Heart left ventricle (tissue), 16 donors: ENCODE data around the gene MRPS23. TPM values are rescaled to one million over a fixed set of nuclear protein-coding genes. Genes with fewer than 3 reads are reported as not detected.
A peak's percentile ranks its signal among the peaks of the same experiment; 100 is the strongest.
"Not testable (repeated sequence)": the region's sequence is repeated elsewhere in the genome, so short reads cannot be mapped to it uniquely, and the experiment has no call there.

Experiments
- ATAC-seq, 4 donors: fragments of 200-7000 bp; cut with Tn5 transposase; one replicate each; pipeline ENCODE4 v1.9.1; 2020 to 2022; ENCODE audit warnings: moderate library complexity in 4 of 4, mild to moderate bottlenecking in 3 of 4, moderate number of reproducible peaks in 1 of 4
- DNase-seq, 5 donors: peaks; one replicate each; pipeline ENCODE4 v3.0.0-alpha.2; 2020
- H3K27ac ChIP-seq, 12 donors: fragments of 200-600 bp; sonication (generic) in 4 of 12; one replicate each; pipeline versions ENCODE4 v1.5.0 to v1.8.0; 2016 to 2022; ENCODE audit warnings: mild to moderate bottlenecking in 2 of 12
- H3K27me3 ChIP-seq, 9 donors: fragments of 200-600 bp; sonication (generic) in 2 of 9; one replicate each; pipeline versions ENCODE4 v1.5.1 to v1.8.0; 2016 to 2022; ENCODE audit warnings: mild to moderate bottlenecking in 3 of 9
- H3K36me3 ChIP-seq, 9 donors: fragments of 200-600 bp; sonication (generic) in 2 of 9; one replicate each; pipeline versions ENCODE4 v1.5.0 to v1.8.0; 2018 to 2022; ENCODE audit warnings: mild to moderate bottlenecking in 2 of 9
- H3K4me1 ChIP-seq, 12 donors: fragments of 200-600 bp; sonication (generic) in 4 of 12; one replicate each; pipeline versions ENCODE4 v1.5.0 to v1.8.0; 2016 to 2022; ENCODE audit warnings: mild to moderate bottlenecking in 3 of 12
- H3K4me3 ChIP-seq, 12 donors: fragments of 200-600 bp; sonication (generic) in 4 of 12; one replicate each; pipeline versions ENCODE4 v1.5.0 to v1.8.0; 2017 to 2022; ENCODE audit warnings: mild to moderate bottlenecking in 9 of 12, moderate library complexity in 4 of 12
- H3K9me3 ChIP-seq, 12 donors: fragments of 200-600 bp; sonication (generic) in 4 of 12; one replicate each; pipeline versions ENCODE4 v1.5.0 to v1.8.0; 2016 to 2022; ENCODE audit warnings: mild to moderate bottlenecking in 1 of 12
- CTCF ChIP-seq, 12 donors: fragments of 200-600 bp; sonication (generic) in 4 of 12; IDR thresholded peaks; one replicate each; pipeline versions ENCODE4 v1.5.0 to v1.8.0; 2018 to 2022; ENCODE audit warnings: antibody characterized with exemption in 12 of 12, mild to moderate bottlenecking in 5 of 12
- POLR2A ChIP-seq, 2 donors: fragments of 450-650 bp; IDR thresholded peaks; one replicate each; pipeline ENCODE4 v1.6.1; 2017; ENCODE audit warnings: antibody characterized with exemption in 2 of 2, mild to moderate bottlenecking in 2 of 2, moderate library complexity in 2 of 2
- WGBS, 4 donors: extraction: QIAGEN DNeasy Blood & Tissue Kit in 2 of 4; methylation state at CpG; one replicate each; pipeline versions ENCODE4 v1.1.5 to v1.1.7; 2013 to 2018; 5-methylcytosine and 5-hydroxymethylcytosine counted together
- intact Hi-C, 10 donors: fragments of 100-400 bp; cut with DNase I; formaldehyde crosslinking; loops; one replicate each; pipeline versions ENCODE4 v1.11.1 to v1.14.2; 2022
- polyA plus RNA-seq, 2 donors: library from polyadenylated mRNA; stranded (reverse); fragments of 200-250 nt; gene quantifications; one replicate each; pipeline ENCODE4 v1.2.3, GENCODE V29; 2013
- total RNA-seq, 9 donors: library from RNA; depleted of rRNA in 2 of 9; stranded (reverse); fragments of >200 nt in 2 of 9; fragmentation: NEBNext Ultra II Directional in 3 of 9; extraction: Animal tissue kit (Norgen Biotek cat#: 25700) in 3 of 9; gene quantifications; one replicate each; pipeline versions ENCODE4 v1.1.0 to v1.2.4, GENCODE V29; 2016 to 2023
- donor health status: ischemic (EF 13 %, LVEDD 7.1; RV severe dilation, severe dysfunction).
- donor health status: healthy with polysubstance abuse.
- donor health status: DM: no; HTN: yes; CAD: no.
- donor health status: DM: no; HTN: no; CAD: no.
- donor health status: ischemic (EF 25% LVEDD 6.9; RV normal size, moderate dysfunction).
- donor health status: ischemic (EF 25% LVEDD 5.7; RV mildly dilated, moderate dysfunction).
- donor health status: healthy.
- donor health status: DM: yes; HTN: yes; CAD: no.
- donor health status: ischemic (EF 35%, LVEDD 5.7; RV mildly dilated, moderate dysfunction).
- donor health status: nonischemic (EF 11% LVEDD 7.7; RV severe dilation, severe dysfunction).
- donor health status: DM: yes; HTN: yes; CAD: no.
- donor health status: PGD.
- donor health status: ischemic (EF 29% LVEDD 5.4; RV normal size, mild dysfunction).
- donor health status: nonischemic (EF 23%, LVEDD 6.1; RV moderate dilation, normal function).

Gene MRPS23
- total and polyA plus RNA-seq, 11 donors, result 23.9 to 207 (median 71.8) TPM

GRCh38 chr17:57852092-57852954 lies 2.5 kb upstream of the MRPS23 start:
- H3K27ac ChIP-seq, result peak overlapping the region; percentile 88 to 97 (median 93)
- H3K4me1 ChIP-seq, result peaks cover 4 to 68% (median 32%) of the 10 kb centered on the region in 12 donors
- 44 to 57% (median 51%) methylated on average over 8 to 9 of the region's 9 CpGs for WGBS, 4 donors
- ATAC-seq (no peak), DNase-seq (no peak)
- no peaks in the 10 kb centered on the region for H3K27me3 ChIP-seq
- no peaks in the 10 kb centered on the region for H3K9me3 ChIP-seq
- intact Hi-C loops, result loop anchor here in 8 of 10 donors (5.0 to 10.0 kb wide), 3 partner anchors 40 to 235 kb away; partner anchors contain the start of gene DYNLL2 (in 6 of the 8)
- peaks cover 0 to 16% (median 7%) of the 10 kb centered on the region in 9 donors for H3K36me3 ChIP-seq
- H3K4me3 ChIP-seq, result peak overlapping the region in 8 of 12 donors; percentile 1 to 98 (median 76)
- TF ChIP-seq CTCF (IDR thresholded peaks at IDR 0.05), result peak in 1 of 12 donors; percentile 7
- no peak for TF ChIP-seq POLR2A (IDR thresholded peaks at IDR 0.05)

- Histone ChIP-seq H3K27me3 (no peaks in the 10 kb centered on the region), H3K27ac (peak overlapping the region; percentile 83 to 97 (median 93)), H3K4me1 (peaks cover 4 to 65% (median 35%) of the 10 kb centered on the region in 12 donors), H3K9me3 (no peaks in the 10 kb centered on the region), H3K36me3 (peaks cover 0 to 32% (median 18%) of the 10 kb centered on the region in 9 donors), H3K4me3 (peak overlapping the region; percentile 54 to 98 (median 82))
- intact Hi-C loops, result no loop called here
- ATAC-seq (no peak), DNase-seq (no peak)
- TF ChIP-seq POLR2A (IDR thresholded peaks at IDR 0.05) (no peak), CTCF (IDR thresholded peaks at IDR 0.05) (no peak)
- 15 to 21% (median 18%) methylated on average over 21 to 27 of the region's 27 CpGs for WGBS, 4 donors
These were observed 526 bp downstream of the MRPS23 start for GRCh38 chr17:57849163-57849873.

- DNase-seq, result peak in 2 of 5 donors; percentile 47 to 68
- ATAC-seq, intact Hi-C loops, H3K9me3 ChIP-seq, H3K27me3 ChIP-seq: not testable (repeated sequence)
- Histone ChIP-seq H3K4me1 (peaks cover 4 to 52% (median 25%) of the 10 kb centered on the region in 12 donors), H3K27ac (peak overlapping the region; percentile 57 to 95 (median 82)), H3K4me3 (peak overlapping the region in 6 of 12 donors; percentile 10 to 42 (median 28)), H3K36me3 (peaks cover 0 to 55% (median 32%) of the 10 kb centered on the region in 9 donors)
- WGBS, 4 donors, result 42 to 56% (median 54%) methylated on average over 27 to 31 of the region's 32 CpGs
These were observed 3.5 kb downstream of the MRPS23 start for GRCh38 chr17:57846056-57846945.

- H3K4me1 ChIP-seq, result peaks cover 0 to 56% (median 12%) of the 10 kb centered on the region in 12 donors
- intact Hi-C loops, result no loop called here
- peaks cover 0 to 76% (median 56%) of the 10 kb centered on the region in 9 donors for H3K36me3 ChIP-seq
- no peaks in the 10 kb centered on the region for H3K27me3 ChIP-seq
- no peak for DNase-seq
- no peak for TF ChIP-seq POLR2A (IDR thresholded peaks at IDR 0.05)
- no peak overlapping the region for H3K4me3 ChIP-seq
- peak overlapping the region in 7 of 12 donors; percentile 0 to 95 (median 29) for H3K27ac ChIP-seq
- 49 to 59% (median 54%) methylated on average over 1 of the region's 1 CpG for WGBS, 4 donors
- peak in 2 of 4 donors; percentile 37 to 62 for ATAC-seq
- no peaks in the 10 kb centered on the region for H3K9me3 ChIP-seq
These were observed 7.6 kb downstream of the MRPS23 start for GRCh38 chr17:57842280-57842679.
